ENCODE data around the gene DENND1B.
"Not testable (repeated sequence)": the region's sequence is repeated elsewhere in the genome, so short reads cannot be mapped to it uniquely, and the experiment has no call there.

Gene DENND1B

GRCh38 chr1:197783510-197783948 lies 8.2 kb upstream of the DENND1B start:
- no peak for DNase-seq

GRCh38 chr1:197782722-197783360 lies 7.6 kb upstream of the DENND1B start:
- DNase-seq = no peak

DNA sequence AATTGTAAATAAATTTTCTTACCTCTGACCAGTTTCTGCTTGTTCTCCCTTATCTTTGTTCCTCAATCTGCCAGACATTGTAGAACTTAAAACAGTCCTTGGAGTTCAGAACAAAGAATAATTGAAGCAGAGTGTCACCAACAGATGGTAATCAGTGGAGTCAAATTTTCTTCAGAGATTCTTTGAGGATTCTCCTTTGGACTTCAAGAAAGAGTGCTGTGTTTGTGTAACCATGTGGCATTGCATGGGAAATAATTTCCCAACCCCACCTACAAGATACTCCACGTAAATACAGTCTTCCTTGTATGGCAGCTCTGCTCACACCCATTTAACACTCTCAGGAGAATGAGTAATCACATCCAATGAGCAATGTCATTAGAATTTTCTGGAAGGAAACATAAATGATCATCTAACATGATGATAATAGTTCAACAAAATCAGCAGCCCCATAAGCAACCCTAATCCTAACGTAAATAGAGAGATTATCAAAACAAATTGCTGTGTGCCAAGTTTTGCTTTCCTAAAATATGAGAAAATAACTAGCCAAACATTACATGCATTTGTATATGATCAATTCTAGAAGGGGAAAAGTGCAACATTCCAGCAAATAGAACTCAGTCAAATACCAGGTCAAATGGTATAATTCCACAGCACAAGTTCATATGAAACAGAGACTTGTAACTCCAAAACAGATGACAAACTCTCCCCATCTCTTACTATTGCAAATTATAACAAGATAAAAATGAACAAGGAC lies 6.9 kb upstream of the DENND1B start:
- DNase-seq = no peak

DNA sequence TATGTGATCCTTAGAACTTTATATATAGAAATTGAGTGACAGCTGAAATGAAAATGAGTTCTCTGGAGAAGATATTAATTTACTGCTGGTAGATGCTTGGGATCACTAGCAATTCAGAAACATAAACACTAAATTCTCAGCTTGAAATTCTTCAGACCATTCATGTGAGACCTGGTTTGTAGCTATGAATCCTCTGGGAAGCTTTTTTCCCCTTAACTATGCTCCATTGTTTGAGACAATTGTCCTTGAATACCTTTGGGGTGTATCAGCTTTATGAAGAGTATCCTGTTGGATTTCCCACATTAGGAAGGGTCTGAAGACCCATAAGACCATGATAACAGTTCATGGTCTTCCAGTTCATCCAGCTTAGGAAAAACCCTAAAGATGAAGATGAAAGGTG lies 4.6 kb upstream of the DENND1B start:
- DNase-seq = no peak

- DNase-seq = no peak
These were observed 3.2 kb upstream of the DENND1B start for GRCh38 chr1:197778366-197778945.

- DNase-seq = no peak
These were observed 1.2 kb upstream of the DENND1B start for GRCh38 chr1:197776351-197777105.

- DNase-seq = no peak
These were observed 606 bp downstream of the DENND1B start for GRCh38 chr1:197774466-197775281.

DNA sequence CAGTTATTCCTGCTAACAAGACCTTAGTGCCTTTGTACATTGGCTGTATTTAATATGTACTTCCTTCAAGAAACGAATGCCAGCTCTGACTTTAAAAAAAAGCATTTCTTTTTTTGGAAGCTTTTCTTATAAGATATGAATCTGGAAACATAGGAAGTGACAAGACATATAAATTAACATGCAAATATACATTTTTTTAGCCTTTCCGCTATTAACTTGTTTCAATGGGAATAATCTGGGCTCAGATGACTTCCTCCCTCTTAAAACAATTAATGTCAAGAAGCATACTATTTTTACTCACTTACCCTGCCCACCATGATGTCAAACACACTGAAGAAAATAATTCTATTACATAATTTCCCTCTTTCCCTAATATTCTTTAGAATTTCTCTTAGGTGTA lies 1.4 kb downstream of the DENND1B start:
- no peak for DNase-seq

DNA sequence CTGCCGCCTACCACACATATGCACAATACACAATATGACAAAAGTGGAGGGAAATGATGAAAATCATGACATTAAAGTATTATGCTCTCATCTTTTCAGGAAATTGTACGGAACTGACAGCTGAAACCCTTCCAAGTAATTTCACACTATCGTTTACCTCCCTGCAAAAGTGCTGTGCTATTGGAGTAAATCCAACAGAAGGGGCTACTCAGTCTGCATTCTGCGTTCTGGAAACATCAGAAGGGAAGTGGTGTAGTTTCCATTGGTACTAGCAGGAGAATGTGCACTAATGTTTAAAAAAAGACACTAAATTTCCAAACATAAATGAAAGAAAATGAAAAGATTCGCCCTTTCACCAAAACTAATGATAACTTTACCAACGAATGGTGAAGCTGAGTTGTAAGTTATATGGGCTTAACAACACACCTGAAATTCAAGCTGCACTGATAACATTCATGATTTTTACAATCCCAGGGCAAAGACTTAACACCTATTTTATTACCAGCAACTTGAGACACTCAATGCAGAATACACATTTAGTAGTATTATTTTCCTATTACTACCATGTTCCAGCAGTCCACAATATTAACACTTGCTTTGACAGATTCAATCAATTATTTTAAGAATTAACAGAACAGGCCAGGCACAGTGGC lies 3.2 kb downstream of the DENND1B start:
- no peak for DNase-seq

DNA sequence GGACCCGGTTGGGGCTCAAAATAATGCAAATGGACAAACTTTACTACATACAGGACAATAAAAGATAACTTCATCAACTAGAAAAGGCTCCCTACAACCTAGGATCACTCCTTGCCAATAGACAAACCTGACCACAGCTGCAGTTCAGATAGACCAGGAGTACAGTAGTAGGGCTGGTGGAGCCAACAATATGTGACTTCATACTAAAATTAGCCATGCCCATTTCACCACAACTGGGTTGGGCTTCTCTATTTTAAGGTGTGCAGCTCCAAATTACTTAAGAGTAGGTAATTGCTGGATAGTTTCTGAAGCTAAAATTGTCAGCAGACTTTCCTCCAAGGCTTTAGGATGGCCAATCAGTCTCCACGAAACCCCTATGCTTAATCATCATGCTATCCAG lies 3.9 kb downstream of the DENND1B start:
- DNase-seq = no peak

DNA sequence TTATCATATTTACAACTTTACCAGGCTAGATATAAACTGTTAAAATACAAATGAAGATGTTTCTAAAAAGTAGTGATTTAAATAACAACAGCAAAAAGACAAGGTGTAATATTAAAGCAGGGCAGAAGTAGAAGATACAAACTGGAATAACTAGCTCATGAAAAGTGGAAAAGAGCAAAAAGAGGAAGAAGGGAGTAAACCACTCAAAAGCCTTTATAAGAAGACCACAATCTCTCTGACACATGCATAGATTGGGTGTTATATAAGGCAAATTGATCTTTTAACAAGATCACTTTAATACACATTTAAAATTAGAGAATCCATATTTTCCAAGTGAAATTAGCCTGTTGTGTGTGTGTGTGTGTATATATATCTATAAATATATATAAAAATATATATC lies 5.0 kb downstream of the DENND1B start:
- no peak for DNase-seq

DNA sequence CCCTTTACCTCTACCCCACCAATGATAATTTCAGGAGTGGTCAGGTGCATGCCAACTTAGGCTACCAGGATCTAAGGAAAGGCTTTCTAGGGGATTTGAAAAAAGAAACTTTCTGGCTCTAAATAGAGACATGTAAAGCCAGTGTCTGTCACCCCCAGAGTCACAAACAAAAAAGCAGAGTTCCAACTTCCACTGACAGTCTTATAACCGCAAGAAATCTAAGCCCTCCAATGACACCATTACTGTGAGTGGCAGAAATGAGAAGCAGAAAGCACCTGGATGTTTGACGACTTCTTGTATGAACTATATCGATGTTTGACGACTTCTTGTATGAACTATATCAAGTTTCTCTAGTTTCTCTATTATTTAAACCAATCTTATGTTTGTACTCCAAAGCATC lies 6.0 kb downstream of the DENND1B start:
- no peak for DNase-seq

DNA sequence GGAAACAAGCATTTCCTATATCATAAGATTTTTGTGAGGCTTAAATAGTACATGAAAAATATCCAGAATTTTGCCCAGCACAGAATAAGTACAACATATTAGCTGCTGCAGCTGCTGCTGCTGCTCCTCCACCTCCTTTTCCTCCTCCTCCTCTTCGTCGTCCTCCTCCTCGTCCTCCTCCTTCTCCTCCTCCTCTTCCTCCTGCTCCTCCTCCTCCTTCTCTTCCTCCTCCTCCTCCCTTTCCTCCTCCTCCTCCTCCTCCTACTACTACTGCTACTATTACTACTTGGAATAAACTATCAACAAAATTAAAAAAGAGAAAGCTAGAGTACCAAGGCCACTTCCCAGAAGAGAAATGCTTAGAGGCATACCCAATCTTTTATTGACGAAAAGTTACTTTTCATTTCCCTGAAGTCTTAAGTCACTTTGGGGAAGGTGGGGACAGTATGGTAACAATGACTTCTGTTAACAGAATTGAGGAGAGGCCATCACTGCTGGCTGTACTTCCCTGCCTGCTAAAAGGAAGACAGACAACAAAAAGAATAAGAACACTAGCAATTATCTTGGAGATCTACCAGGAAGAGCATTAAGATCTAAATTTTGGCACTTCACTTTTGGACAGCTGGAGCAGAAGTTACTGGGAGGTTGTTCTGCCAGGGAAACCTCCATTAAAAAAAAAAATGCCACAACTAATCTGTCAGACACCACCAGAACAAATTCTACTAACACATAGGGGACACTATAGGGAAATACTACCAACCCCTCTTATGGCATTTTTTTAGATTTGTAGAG lies 7.1 kb downstream of the DENND1B start:
- DNase-seq = no peak

- DNase-seq = no peak
These were observed 11.5 kb downstream of the DENND1B start for GRCh38 chr1:197763769-197764168.

DNA sequence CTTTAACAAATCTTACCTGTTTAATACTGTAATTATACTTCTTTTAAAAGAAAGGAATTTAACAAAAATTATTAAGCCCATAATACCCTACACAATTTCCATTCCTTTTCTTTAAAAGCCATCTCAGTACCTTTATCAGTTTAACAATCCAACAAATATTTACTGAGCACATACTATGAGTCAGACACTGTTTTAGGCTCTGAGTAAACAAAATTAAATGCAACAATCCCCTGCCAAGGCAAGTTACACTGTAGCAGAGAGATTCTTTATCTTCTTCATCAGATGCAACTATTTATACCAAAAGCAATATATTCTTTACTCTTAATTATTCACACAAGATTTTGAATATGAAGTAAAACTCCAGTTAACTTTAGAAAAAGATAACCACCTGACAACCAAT lies 12.0 kb downstream of the DENND1B start:
- no peak for DNase-seq

DNA sequence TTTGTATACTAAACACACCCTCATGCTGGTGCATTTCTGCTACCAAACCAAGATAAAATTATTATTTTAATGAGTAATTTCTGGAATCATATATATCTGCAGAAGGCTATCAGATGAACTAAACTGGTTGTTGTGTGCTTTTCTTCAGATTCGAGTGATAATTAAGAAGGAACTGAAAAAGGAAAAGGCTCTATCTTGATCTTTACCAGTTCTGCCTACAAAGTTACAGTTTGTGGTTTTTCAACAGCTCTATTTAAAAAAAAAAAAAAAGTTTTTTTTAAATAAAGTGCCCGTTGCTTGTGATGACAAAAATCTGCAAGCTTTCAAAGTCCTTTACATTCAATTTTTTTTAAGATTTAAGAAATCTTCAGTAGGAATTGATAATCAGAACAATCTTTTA lies 13.6 kb downstream of the DENND1B start:
- no peak for DNase-seq

DNA sequence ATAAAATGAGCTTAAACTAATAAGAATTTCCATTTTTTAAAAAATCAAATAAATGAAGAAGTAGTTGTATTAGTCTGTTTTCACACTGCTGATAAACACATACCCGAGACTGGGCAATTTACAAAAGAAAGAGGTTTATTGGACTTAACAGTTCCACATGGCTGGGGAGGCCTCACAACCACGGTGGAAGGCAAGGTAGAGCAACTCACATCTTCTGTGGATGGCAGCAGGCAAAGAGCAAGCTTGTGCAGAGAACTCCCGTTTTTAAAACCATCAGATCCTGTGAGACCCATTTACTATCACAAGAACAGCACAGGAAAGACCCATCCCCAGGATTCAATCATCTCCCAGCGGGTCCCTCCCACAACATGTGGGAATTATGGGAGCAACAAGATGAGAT lies 19.7 kb downstream of the DENND1B start:
- DNase-seq = not testable (repeated sequence)

DNA sequence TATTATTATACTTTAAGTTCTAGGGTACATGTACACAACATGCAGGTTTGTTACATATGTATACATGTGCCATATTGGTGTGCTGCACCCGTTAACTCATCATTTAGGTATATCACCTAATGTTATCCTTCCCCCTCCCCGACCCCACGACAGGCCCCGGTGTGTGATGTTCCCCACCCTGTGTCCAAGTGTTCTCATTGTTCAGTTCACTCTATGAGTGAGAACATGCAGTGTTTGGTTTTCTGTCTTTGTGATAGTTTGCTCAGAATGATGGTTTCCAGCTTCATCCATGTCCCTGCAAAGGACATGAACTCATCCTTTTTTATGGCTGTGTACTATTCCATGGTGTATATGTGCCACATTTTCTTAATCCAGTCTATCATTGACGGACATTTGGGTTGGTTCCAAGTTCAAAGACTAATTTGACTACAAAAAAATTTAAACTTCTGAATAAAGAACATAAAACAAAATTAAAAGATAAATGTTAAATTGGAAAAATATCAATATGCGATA lies 22.6 kb downstream of the DENND1B start:
- DNase-seq = not testable (repeated sequence)

DNA sequence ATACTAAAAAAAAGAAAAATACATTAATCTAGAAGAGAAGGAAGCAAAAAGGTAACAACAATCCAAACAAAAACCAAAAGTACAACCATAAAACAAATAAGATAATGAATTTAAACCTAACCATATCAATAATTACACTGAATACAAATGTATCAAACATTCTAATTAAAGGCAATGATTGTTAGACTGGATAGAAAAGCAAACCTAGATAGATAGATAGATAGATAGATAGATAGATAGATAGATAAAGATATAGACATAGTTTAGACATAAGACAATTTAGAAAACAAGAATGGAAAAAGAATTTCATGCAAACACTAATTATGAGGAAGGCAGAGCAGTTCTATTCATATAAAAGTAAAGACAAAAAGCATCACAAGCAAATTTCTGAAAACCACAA lies 24.9 kb downstream of the DENND1B start:
- no peak for DNase-seq

DNA sequence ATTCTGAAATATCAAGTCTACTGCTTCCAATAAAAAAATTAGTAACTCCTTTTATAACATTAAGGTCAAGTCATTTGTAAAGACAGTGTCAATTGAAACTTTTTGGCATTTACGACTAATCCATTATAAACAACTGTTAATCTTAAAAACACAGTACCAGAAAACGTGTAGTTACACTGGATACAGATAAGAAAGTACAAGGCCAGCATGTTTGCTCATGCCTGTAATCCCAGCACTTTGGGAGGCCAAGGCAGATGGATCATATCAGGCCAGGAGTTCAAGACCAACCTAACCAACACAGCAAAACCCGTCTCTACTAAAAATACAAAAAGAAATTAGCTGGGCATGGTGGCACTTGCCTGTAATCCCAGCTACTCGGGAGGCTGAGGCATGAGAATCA lies 29.4 kb downstream of the DENND1B start:
- no peak for DNase-seq

DNA sequence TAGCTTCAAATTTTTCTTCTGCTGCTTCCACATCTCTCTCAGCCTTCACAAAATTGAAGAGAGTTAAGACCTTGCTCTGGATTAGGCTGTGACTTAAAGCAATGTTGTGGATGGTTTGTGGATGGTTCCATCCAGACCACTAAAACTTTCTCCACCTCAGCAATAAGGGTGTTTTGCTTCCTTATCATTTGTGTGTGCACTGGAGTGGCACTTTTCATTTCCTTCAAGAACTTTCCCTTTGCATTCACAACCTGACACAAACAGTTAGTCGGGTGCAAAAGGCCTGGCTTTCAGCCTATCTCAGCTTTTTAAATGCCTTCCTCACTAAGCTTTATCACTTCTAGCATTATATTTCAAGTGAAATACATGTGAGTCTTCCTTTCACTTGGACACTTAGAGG lies 30.3 kb downstream of the DENND1B start:
- DNase-seq = no peak

Measured in NCI-H510A (cell line).